HG03378 (cell line): Measurements from ENCODE around the gene MRPL41.
"Not testable (repeated sequence)": the region's sequence is repeated elsewhere in the genome, so short reads cannot be mapped to it uniquely, and the experiment has no call there.

Experiments used
- ATAC-seq: cut with Tn5 transposase; IDR thresholded peaks from one replicate; pipeline ENCODE4 v1.9.1; 2021; ENCODE audit warnings: mild to moderate bottlenecking, moderate library complexity; ENCODE audit not compliant: unreplicated experiment

Gene MRPL41

GRCh38 chr9:137551264-137552021 is at the start of gene MRPL41:
Gene MRPL41 (plus strand): TSS chr9:137551879. CDS start chr9:137552082, 203 bp downstream.
- ATAC-seq = no peak

DNA sequence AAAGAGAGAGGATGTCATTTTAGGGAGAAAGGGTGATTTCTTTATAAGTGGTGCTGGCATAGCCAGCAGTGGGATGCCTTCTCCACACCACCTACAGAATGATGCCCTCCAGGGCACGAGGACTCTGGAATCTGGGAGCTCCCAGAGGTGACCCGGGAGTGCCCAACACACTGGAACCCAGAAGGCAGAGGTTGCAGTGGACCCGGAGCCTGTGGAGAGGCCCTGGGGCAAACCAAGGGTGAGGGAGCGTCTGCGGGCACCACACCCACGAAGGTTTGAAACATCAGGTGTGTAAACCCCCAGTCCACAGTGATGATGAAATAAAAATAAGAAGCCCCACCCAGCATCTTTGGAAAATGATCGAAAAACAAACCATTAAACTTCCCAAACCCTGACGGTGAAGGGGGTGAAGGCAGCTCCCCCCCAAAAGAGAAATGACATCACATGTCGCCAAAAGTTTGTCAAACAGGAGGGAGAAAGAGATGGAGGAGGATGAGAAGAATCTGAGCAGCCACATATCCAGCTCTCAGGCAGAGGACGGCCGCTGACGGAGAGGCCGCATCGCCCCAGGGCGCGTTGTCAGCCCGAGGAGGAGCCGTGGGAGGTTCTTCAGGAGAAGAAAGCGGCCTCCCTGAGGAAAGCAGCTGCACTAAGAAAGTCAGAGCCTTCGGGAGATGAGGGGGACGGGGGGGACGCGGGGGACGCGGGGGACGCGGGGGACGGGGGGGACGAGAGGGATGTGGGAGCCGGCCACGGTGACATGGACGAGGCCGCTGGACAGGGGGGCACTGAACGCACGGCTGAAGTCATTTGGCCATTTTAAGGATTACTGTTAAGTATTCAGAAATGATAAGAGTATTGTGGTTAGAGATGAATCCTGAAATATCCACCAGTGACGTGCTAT is 49.4 kb upstream of the MRPL41 start:
- ATAC-seq = no peak

GRCh38 chr9:137504432-137504777 is 47.3 kb upstream of the MRPL41 start:
- no peak for ATAC-seq

DNA sequence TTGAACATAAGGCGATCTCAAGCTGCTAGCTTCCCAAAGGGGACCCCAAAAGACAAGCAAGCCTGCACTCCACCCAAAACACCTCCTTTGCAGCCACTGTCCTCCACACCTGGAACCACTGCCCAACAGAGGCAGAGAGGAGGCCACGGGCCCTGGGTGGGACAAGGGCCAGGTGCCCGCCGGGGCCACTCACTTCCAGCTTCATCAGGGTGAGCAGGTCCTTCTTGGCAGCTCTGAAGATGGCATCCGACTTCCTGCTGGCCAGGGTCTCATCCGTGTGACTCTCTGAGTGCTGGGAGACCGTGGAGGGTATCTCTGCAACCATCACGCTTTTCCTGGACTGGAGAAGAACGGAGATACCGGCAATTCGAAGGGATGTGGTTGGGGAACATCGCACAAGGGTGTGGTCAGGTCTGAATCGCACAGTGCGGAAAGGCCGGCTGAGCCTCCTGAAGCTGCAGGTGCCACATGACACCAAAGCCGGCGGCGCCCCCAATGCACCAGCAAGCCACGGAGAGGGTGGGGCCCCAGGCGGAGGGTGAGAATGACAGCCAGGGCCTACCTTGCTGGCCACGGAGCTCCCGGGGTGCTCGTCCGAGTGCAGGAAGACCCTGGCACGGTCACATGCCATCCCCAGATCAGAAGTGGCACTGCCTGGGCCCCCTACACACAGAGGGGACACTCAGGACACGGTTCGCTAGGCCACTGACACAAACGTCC is 46.1 kb upstream of the MRPL41 start:
- no peak for ATAC-seq

DNA sequence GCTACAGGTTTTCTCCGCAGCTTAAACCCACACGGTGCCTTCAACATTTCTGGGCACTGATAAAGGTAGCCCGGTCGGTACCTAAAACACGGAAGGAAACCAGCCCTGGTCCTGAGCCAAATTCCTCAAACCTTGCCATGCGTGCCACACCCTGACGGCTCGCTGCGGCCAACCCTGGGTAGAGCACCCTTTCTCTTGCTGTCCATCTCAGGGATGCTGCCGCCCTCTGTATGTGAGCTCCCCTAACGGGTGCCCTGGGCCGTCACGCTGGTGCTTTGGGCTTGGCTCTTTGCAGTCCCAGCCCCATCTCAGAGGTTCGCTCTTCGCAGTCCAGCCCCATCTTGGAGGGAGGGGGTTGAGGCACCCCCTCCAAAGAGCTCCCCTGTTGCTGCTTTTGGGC is 45.4 kb upstream of the MRPL41 start:
- ATAC-seq = no peak

DNA sequence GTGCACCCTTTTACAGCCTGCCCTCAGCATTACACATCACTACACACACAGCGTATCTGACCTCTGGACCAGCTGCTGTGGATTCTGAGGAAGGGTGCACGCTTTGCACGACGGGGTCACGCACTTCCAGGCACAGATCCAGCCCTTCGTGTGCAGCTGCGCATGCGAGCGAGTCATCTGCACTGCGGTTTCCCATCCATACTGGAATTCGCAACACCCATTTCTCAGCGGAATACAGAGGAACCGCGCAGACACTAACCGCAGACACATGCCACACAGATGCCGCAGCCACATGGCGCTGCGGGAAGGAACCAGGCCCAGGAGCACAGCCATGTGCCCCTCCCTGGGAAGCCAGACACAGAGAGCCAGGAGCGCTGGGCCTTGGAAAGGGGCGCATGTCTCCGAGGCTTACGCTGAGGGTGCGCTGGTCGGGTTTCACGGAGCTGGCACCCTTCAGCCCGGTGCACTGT is 44.9 kb upstream of the MRPL41 start:
- ATAC-seq = no peak

- ATAC-seq = no peak
Observed at GRCh38 chr9:137509198-137509597, 42.5 kb upstream of the MRPL41 start.

- not testable (repeated sequence) for ATAC-seq
Observed at GRCh38 chr9:137511126-137511525, 40.6 kb upstream of the MRPL41 start.

GRCh38 chr9:137511758-137512463 is 39.8 kb upstream of the MRPL41 start:
- no peak for ATAC-seq

GRCh38 chr9:137513136-137513535 is 38.5 kb upstream of the MRPL41 start:
- ATAC-seq = not testable (repeated sequence)

GRCh38 chr9:137513801-137514570 is 37.7 kb upstream of the MRPL41 start:
- not testable (repeated sequence) for ATAC-seq

GRCh38 chr9:137514691-137515337 is 36.9 kb upstream of the MRPL41 start:
- ATAC-seq = no peak

GRCh38 chr9:137515338-137515724 is 36.3 kb upstream of the MRPL41 start:
- no peak for ATAC-seq

- no peak for ATAC-seq
Observed at GRCh38 chr9:137516144-137516917, 35.3 kb upstream of the MRPL41 start.

GRCh38 chr9:137518661-137519459 is 32.8 kb upstream of the MRPL41 start:
- not testable (repeated sequence) for ATAC-seq

DNA sequence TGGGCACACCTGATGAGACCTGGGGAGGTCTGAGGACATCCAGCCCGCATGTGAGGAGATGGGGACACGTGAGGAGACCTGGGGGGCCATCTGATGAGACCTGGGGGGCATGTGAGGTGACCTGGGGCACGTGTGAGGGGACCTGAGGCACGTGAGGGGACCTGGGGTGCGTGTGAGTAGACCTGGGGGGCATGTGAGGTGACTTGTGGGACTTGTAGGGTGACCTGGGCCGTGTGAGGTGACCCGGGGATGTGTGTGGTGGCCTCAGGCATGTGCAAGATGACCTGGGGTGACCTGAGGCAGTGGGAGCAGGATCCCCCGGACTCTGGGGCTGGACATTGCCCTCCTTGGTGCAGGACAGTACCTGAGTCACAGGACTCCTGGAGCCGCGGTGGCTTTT is 32.1 kb upstream of the MRPL41 start:
- no peak for ATAC-seq

DNA sequence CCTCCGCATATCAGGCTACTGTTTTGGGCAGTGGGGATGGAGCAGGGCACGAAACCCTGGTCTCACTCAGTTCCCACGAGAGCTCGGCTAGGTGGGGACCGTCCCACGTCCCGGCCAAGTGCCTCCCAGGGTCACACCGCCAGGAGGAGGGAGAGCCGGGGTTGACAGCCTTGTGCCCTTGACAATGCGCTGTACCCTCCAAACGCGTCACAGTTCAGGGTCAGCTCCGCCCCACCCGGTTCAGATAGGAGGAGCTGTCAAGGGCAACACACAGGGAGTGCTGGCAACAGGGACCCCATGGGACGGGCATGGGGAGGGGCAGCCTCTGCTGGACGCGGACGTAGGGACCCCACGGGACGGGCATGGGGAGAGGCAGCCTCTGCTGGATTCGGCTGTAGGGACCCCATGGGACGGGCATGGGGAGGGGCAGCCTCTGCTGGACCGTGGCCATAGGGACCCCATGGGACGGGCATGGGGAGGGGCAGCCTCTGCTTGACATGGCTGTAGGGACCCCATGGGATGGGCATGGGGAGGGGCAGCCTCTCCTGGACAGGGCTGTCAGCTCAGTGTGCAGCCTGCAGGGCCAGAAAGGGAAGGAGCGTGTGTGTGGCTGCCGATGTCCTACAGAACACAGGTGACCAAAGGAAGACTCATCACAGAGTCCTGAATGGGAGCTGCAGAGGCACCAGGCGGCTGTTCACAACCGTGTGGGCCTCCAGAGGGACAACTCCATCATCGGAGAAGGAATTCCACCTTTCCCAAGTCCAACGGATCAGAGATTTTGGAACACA is 30.9 kb upstream of the MRPL41 start:
- ATAC-seq = no peak
